Endothelial cell of umbilical vein (primary cell): ENCODE measurements around the gene AWAT2. TPM values are rescaled to one million over a fixed set of nuclear protein-coding genes. Genes with fewer than 3 reads are reported as not detected.

Experiments
- BruUV-seq: library from RNA; stranded (reverse); fragments of 400-500 nt; replicated peaks from 2 replicates; lab custom pipeline; 2021; lab: Mats Ljungman, UMichigan
- CTCF ChIA-PET: fragments of 300-600, 350-600 bp; sonication (Branson Sonifier 250); formaldehyde crosslinking; loops from one replicate; lab custom pipeline; 2021; ENCODE audit warnings: antibody characterized with exemption, inconsistent platforms; lab: Charles Lee
- POLR2A ChIA-PET: fragments of 300-600, 350-600 bp; sonication (Branson Sonifier 250); formaldehyde crosslinking; loops from one replicate; lab custom pipeline; 2021; ENCODE audit warnings: antibody characterized with exemption, inconsistent platforms; lab: Charles Lee
- DNase-seq: peaks from one replicate; pipeline ENCODE4 v3.0.0-alpha.2; 2011; ENCODE audit warnings: low read depth, low spot score
- FAIRE-seq: peaks from 2 replicates; lab custom pipeline; 2011; peaks lifted over from hg19 to GRCh38; lab: Jason Lieb, UNC
- H2AFZ ChIP-seq: 2 replicates; pipeline ENCODE4 v1.6.0; 2012; ENCODE audit warnings: low read depth, low read length, control low read depth, inconsistent platforms
- H3K27ac ChIP-seq: 2 replicates; pipeline ENCODE4 v1.5.1; 2011; ENCODE audit warnings: low read depth, mild to moderate bottlenecking, control low read depth, low read length, moderate library complexity; ENCODE audit not compliant: insufficient read depth
- H3K27me3 ChIP-seq, 2 experiments: 2 replicates each; pipeline versions ENCODE4 v1.6.0 to v1.6.1; 2011; ENCODE audit warnings: low read length in 2 of 2, mixed read lengths in 1 of 2; ENCODE audit not compliant: control insufficient read depth in 2 of 2, insufficient read depth in 2 of 2
- H3K36me3 ChIP-seq, 2 experiments: 2 replicates in 1 of 2; 3 replicates in 1 of 2; pipeline ENCODE4 v1.5.1; 2011; ENCODE audit warnings: low read length in 2 of 2, mild to moderate bottlenecking in 1 of 2, moderate library complexity in 1 of 2; ENCODE audit not compliant: control insufficient read depth in 2 of 2, insufficient read depth in 2 of 2; ENCODE audit errors: extremely low read depth in 1 of 2
- H3K4me1 ChIP-seq: 3 replicates; pipeline ENCODE4 v1.5.1; 2011; ENCODE audit warnings: mild to moderate bottlenecking, low read length; ENCODE audit not compliant: control insufficient read depth, insufficient read depth; ENCODE audit errors: extremely low read depth
- H3K4me2 ChIP-seq: 2 replicates; pipeline ENCODE4 v1.6.1; 2011; ENCODE audit warnings: low read length, control low read depth, mixed read lengths; ENCODE audit not compliant: insufficient read depth
- H3K4me3 ChIP-seq, 3 experiments: fragments of 200-600 bp in 1 of 3; sonication (generic), shearing (Covaris generic) in 1 of 3; replicated peaks in 1 of 3; 2 replicates each; pipeline ENCODE4 v1.5.1; 2011 to 2016; ENCODE audit warnings: control low read depth in 3 of 3, low read length in 3 of 3, mild to moderate bottlenecking in 2 of 3, inconsistent platforms in 1 of 3, low read depth in 1 of 3, moderate library complexity in 1 of 3; ENCODE audit not compliant: insufficient read depth in 1 of 3
- H3K79me2 ChIP-seq: 2 replicates; pipeline ENCODE4 v1.6.0; 2012; ENCODE audit warnings: low read length, inconsistent platforms; ENCODE audit not compliant: control insufficient read depth, insufficient read depth
- H3K9ac ChIP-seq: replicated peaks from 2 replicates; pipeline ENCODE3; 2011; ENCODE audit warnings: low read length, control low read depth; ENCODE audit not compliant: insufficient read depth; ENCODE audit errors: extremely low read depth
- H3K9me1 ChIP-seq: replicated peaks from 3 replicates; pipeline ENCODE4 v1.6.0; 2011; ENCODE audit warnings: mild to moderate bottlenecking, low read length; ENCODE audit not compliant: control insufficient read depth, insufficient read depth; ENCODE audit errors: extremely low read depth
- H3K9me3 ChIP-seq: replicated peaks from 2 replicates; pipeline ENCODE4 v1.5.1; 2012; ENCODE audit warnings: low read length, inconsistent platforms; ENCODE audit not compliant: control insufficient read depth, insufficient read depth
- H4K20me1 ChIP-seq: replicated peaks from 2 replicates; pipeline ENCODE3; 2011; ENCODE audit warnings: mild to moderate bottlenecking, low read length; ENCODE audit not compliant: control insufficient read depth, insufficient read depth; ENCODE audit errors: extremely low read depth
- CTCF ChIP-seq, 2 donors: IDR thresholded peaks; 1 replicate in 1 of 2; 2 replicates in 1 of 2; pipeline ENCODE4 v1.5.1; 2011; ENCODE audit warnings: low read length in 2 of 2, mild to moderate bottlenecking in 2 of 2, moderate library complexity in 2 of 2, control low read depth in 1 of 2, inconsistent platforms in 1 of 2, low read depth in 1 of 2; ENCODE audit not compliant: insufficient read depth in 1 of 2; ENCODE audit errors: extremely low read depth in 1 of 2
- EZH2 ChIP-seq: IDR thresholded peaks from 2 replicates; pipeline ENCODE4 v1.6.1; 2012; ENCODE audit warnings: borderline replicate concordance, low read depth, mild to moderate bottlenecking, moderate library complexity, low read length, inconsistent platforms; ENCODE audit not compliant: severe bottlenecking
- FOS ChIP-seq: IDR thresholded peaks from 2 replicates; pipeline ENCODE4 v1.6.1; 2011; ENCODE audit warnings: mild to moderate bottlenecking, low read length, moderate library complexity, borderline replicate concordance; ENCODE audit not compliant: insufficient read depth
- GATA2 ChIP-seq: IDR thresholded peaks from 2 replicates; pipeline ENCODE4 v1.7.0; 2011; ENCODE audit warnings: low read depth, mild to moderate bottlenecking, moderate library complexity, mixed read lengths, low read length; ENCODE audit not compliant: insufficient read length, insufficient read depth
- JUN ChIP-seq: IDR thresholded peaks from 2 replicates; pipeline ENCODE4 v1.6.1; 2011; ENCODE audit warnings: borderline replicate concordance, low read depth; ENCODE audit not compliant: insufficient read length, insufficient read depth
- MAX ChIP-seq: IDR thresholded peaks from 2 replicates; pipeline ENCODE4 v1.6.1; 2011; ENCODE audit not compliant: insufficient read depth, insufficient read length
- MYC ChIP-seq: IDR thresholded peaks from one replicate; pipeline ENCODE4 v1.6.1; 2011; ENCODE audit warnings: mild to moderate bottlenecking, low read depth, low read length
- POLR2A ChIP-seq: IDR thresholded peaks from 2 replicates; pipeline ENCODE4 v1.6.1; 2012; ENCODE audit warnings: low read depth, mild to moderate bottlenecking, control low read depth, low read length
- POLR2AphosphoS5 ChIP-seq: IDR thresholded peaks from 2 replicates; pipeline ENCODE4 v1.6.1; 2012; ENCODE audit warnings: low read depth, mild to moderate bottlenecking, control low read depth, low read length, moderate library complexity; ENCODE audit not compliant: insufficient read depth
- dilution Hi-C: fragments of 300-500 bp; cut with MboI; formaldehyde crosslinking; loops from one replicate; pipeline ENCODE4 v1.15.0; 2019; ENCODE audit warnings: low sequenced_read_pairs; ENCODE audit not compliant: extremely low pct_ligation_motif_present
- intact Hi-C: fragments of 100-400 bp; cut with micrococcal nuclease; formaldehyde crosslinking; loops from one replicate; pipeline ENCODE4 v1.10.0; 2022
- polyA plus RNA-seq, 4 experiments: library from polyadenylated mRNA; depleted of rRNA in 3 of 4; stranded (reverse) in 3 of 4; unstranded in 1 of 4; fragments of >200 nt; gene quantifications; 2 replicates each; pipeline versions ENCODE4 v1.2.1 to v1.2.3, GENCODE V29; 2011 to 2012; ENCODE audit warnings: missing spikeins in 1 of 4
- total RNA-seq: library from RNA; stranded (reverse); gene quantifications from 2 replicates; pipeline ENCODE4 v1.2.3, GENCODE V29; 2021

The AWAT2 gene
- total and polyA plus RNA-seq, 2 donors (not counting 3 experiments of a cell fraction or from before 2014, with no cell fraction given): 0.20 to 0.29 TPM

- Histone ChIP-seq H2AFZ (no peak overlapping the region), H4K20me1 (no peaks in the 10 kb centered on the region), H3K4me2 (no peak overlapping the region), H3K36me3 (no peaks in the 10 kb centered on the region), H3K79me2 (no peaks in the 10 kb centered on the region), H3K4me3 (no peak overlapping the region), H3K9ac (no peak overlapping the region), H3K27ac (no peak overlapping the region), H3K9me1 (no peaks in the 10 kb centered on the region), H3K9me3 (no peaks in the 10 kb centered on the region), H3K4me1 (no peaks in the 10 kb centered on the region), H3K27me3 (no peaks in the 10 kb centered on the region)
- FAIRE-seq (no peak), DNase-seq (no peak)
- ChIA-PET POLR2A (no interaction called here), CTCF (no interaction called here)
- BruUV-seq: no TSS peak
- dilution Hi-C loops (no loop called here), intact Hi-C loops (no loop called here)
- no peak for TF ChIP-seq EZH2
- TF ChIP-seq GATA2: no peak
- TF ChIP-seq POLR2AphosphoS5: no peak
- TF ChIP-seq POLR2A: no peak
- no peak for TF ChIP-seq CTCF (IDR thresholded peaks at IDR 0.05; ENCODE audit: extremely low read depth in 1 of 2, insufficient read depth in 1 of 2, low read depth in 1 of 2, low read length in 2 of 2)
- no peak for TF ChIP-seq FOS
- no peak for TF ChIP-seq JUN
- TF ChIP-seq MYC: no peak
- no peak for TF ChIP-seq MAX
These were observed 3.3 kb upstream of the AWAT2 start for GRCh38 chrX:70052895-70053615.
